ENCODE data around the gene FAM237A.

The FAM237A gene

GRCh38 chr2:206627632-206628031 lies 14.7 kb upstream of the FAM237A start:
- Histone ChIP-seq H3K4me1 (ENCODE audit: insufficient read depth, low read length) (no peaks in the 10 kb centered on the region), H3K36me3 (ENCODE audit: insufficient read depth, low read depth, low read length) (no peaks in the 10 kb centered on the region), H3K27me3 (ENCODE audit: insufficient read depth, low read length) (no peaks in the 10 kb centered on the region; the same call in 1 of the 2 replicates), H3K9me3 (ENCODE audit: insufficient read depth, low read depth, low read length) (no peaks in the 10 kb centered on the region), H3K9ac (ENCODE audit: low read depth, low read length) (no peak overlapping the region), H3K4me3 (ENCODE audit: low read length) (no peak overlapping the region), H3K27ac (ENCODE audit: low read length) (no peak overlapping the region)

GRCh38 chr2:206631340-206631739 lies 10.9 kb upstream of the FAM237A start:
- H3K9ac ChIP-seq (ENCODE audit: low read depth, low read length): no peak overlapping the region
- H3K27ac ChIP-seq (ENCODE audit: low read length): no peak overlapping the region
- H3K9me3 ChIP-seq (ENCODE audit: insufficient read depth, low read depth, low read length): no peaks in the 10 kb centered on the region
- H3K27me3 ChIP-seq (ENCODE audit: insufficient read depth, low read length): no peaks in the 10 kb centered on the region; the same call in 1 of the 2 replicates
- H3K36me3 ChIP-seq (ENCODE audit: insufficient read depth, low read depth, low read length): no peaks in the 10 kb centered on the region
- no peak overlapping the region for H3K4me3 ChIP-seq (ENCODE audit: low read length)
- no peaks in the 10 kb centered on the region; the same call in 1 of the 2 replicates for H3K4me1 ChIP-seq (ENCODE audit: insufficient read depth, low read length)

GRCh38 chr2:206635015-206635414 lies 7.3 kb upstream of the FAM237A start:
- no peaks in the 10 kb centered on the region for H3K36me3 ChIP-seq (ENCODE audit: insufficient read depth, low read depth, low read length)
- H3K9me3 ChIP-seq (ENCODE audit: insufficient read depth, low read depth, low read length): no peaks in the 10 kb centered on the region
- no peak overlapping the region for H3K4me3 ChIP-seq (ENCODE audit: low read length)
- no peaks in the 10 kb centered on the region; the same call in 1 of the 2 replicates for H3K4me1 ChIP-seq (ENCODE audit: insufficient read depth, low read length)
- H3K27ac ChIP-seq (ENCODE audit: low read length): no peak overlapping the region
- H3K27me3 ChIP-seq (ENCODE audit: insufficient read depth, low read length): peaks cover 22% of the 10 kb centered on the region
- H3K9ac ChIP-seq (ENCODE audit: low read depth, low read length): no peak overlapping the region

GRCh38 chr2:206639636-206640035 lies 2.7 kb upstream of the FAM237A start:
- H3K4me1 ChIP-seq (ENCODE audit: insufficient read depth, low read length): no peaks in the 10 kb centered on the region; the same call in none of the 2 replicates
- H3K27ac ChIP-seq (ENCODE audit: low read length): no peak overlapping the region
- no peak overlapping the region for H3K9ac ChIP-seq (ENCODE audit: low read depth, low read length)
- no peaks in the 10 kb centered on the region for H3K36me3 ChIP-seq (ENCODE audit: insufficient read depth, low read depth, low read length)
- no peaks in the 10 kb centered on the region for H3K9me3 ChIP-seq (ENCODE audit: insufficient read depth, low read depth, low read length)
- H3K27me3 ChIP-seq (ENCODE audit: insufficient read depth, low read length): peaks cover 66% of the 10 kb centered on the region
- no peak overlapping the region for H3K4me3 ChIP-seq (ENCODE audit: low read length)

- Histone ChIP-seq H3K4me3 (ENCODE audit: low read length) (peak overlapping the region; percentile 77; the same call in 1 of the 2 replicates), H3K27me3 (ENCODE audit: insufficient read depth, low read length) (peaks cover 72% of the 10 kb centered on the region), H3K36me3 (ENCODE audit: insufficient read depth, low read depth, low read length) (no peaks in the 10 kb centered on the region), H3K4me1 (ENCODE audit: insufficient read depth, low read length) (no peaks in the 10 kb centered on the region; the same call in 1 of the 2 replicates), H3K27ac (ENCODE audit: low read length) (no peak overlapping the region), H3K9ac (ENCODE audit: low read depth, low read length) (no peak overlapping the region), H3K9me3 (ENCODE audit: insufficient read depth, low read depth, low read length) (no peaks in the 10 kb centered on the region)
Measured at GRCh38 chr2:206641226-206641625, 1.1 kb upstream of the FAM237A start.

- H3K4me1 ChIP-seq (ENCODE audit: insufficient read depth, low read length): no peaks in the 10 kb centered on the region
- H3K27me3 ChIP-seq (ENCODE audit: insufficient read depth, low read length): peaks cover 21% of the 10 kb centered on the region
- H3K4me3 ChIP-seq (ENCODE audit: low read length): no peak overlapping the region
- no peaks in the 10 kb centered on the region for H3K36me3 ChIP-seq (ENCODE audit: insufficient read depth, low read depth, low read length)
- H3K27ac ChIP-seq (ENCODE audit: low read length): no peak overlapping the region
- no peaks in the 10 kb centered on the region for H3K9me3 ChIP-seq (ENCODE audit: insufficient read depth, low read depth, low read length)
- no peak overlapping the region for H3K9ac ChIP-seq (ENCODE audit: low read depth, low read length)
Measured at GRCh38 chr2:206647985-206648384, 5.7 kb downstream of the FAM237A start.

GRCh38 chr2:206657087-206657486 lies 14.8 kb downstream of the FAM237A start:
- H3K4me3 ChIP-seq (ENCODE audit: low read length): no peak overlapping the region
- H3K9me3 ChIP-seq (ENCODE audit: insufficient read depth, low read depth, low read length): no peaks in the 10 kb centered on the region
- H3K27ac ChIP-seq (ENCODE audit: low read length): no peak overlapping the region

GRCh38 chr2:206665251-206665650 lies 23.0 kb downstream of the FAM237A start:
- Histone ChIP-seq H3K9ac (ENCODE audit: low read depth, low read length) (no peak overlapping the region), H3K27me3 (ENCODE audit: insufficient read depth, low read length) (no peaks in the 10 kb centered on the region), H3K27ac (ENCODE audit: low read length) (no peak overlapping the region), H3K36me3 (ENCODE audit: insufficient read depth, low read depth, low read length) (no peaks in the 10 kb centered on the region), H3K9me3 (ENCODE audit: insufficient read depth, low read depth, low read length) (no peaks in the 10 kb centered on the region), H3K4me3 (ENCODE audit: low read length) (no peak overlapping the region), H3K4me1 (ENCODE audit: insufficient read depth, low read length) (no peaks in the 10 kb centered on the region)

More at GRCh38 chr2:206657087-206657486, 14.8 kb downstream of the FAM237A start:
- Histone ChIP-seq H3K27me3 (ENCODE audit: insufficient read depth, low read length) (no peaks in the 10 kb centered on the region), H3K4me1 (ENCODE audit: insufficient read depth, low read length) (no peaks in the 10 kb centered on the region), H3K36me3 (ENCODE audit: insufficient read depth, low read depth, low read length) (no peaks in the 10 kb centered on the region), H3K9ac (ENCODE audit: low read depth, low read length) (no peak overlapping the region)

- no peaks in the 10 kb centered on the region for H3K9me3 ChIP-seq (ENCODE audit: insufficient read depth, low read depth, low read length)
Measured at GRCh38 chr2:206670531-206671319, 28.4 kb downstream of the FAM237A start.

GRCh38 chr2:206683546-206683945 lies 41.3 kb downstream of the FAM237A start:
- no peaks in the 10 kb centered on the region for H3K4me1 ChIP-seq (ENCODE audit: insufficient read depth, low read length)
- H3K27ac ChIP-seq (ENCODE audit: low read length): no peak overlapping the region
- no peak overlapping the region for H3K9ac ChIP-seq (ENCODE audit: low read depth, low read length)
- no peaks in the 10 kb centered on the region for H3K36me3 ChIP-seq (ENCODE audit: insufficient read depth, low read depth, low read length)
- no peaks in the 10 kb centered on the region for H3K27me3 ChIP-seq (ENCODE audit: insufficient read depth, low read length)
- no peaks in the 10 kb centered on the region for H3K9me3 ChIP-seq (ENCODE audit: insufficient read depth, low read depth, low read length)
- H3K4me3 ChIP-seq (ENCODE audit: low read length): no peak overlapping the region

More at GRCh38 chr2:206670531-206671319, 28.4 kb downstream of the FAM237A start:
- Histone ChIP-seq H3K9ac (ENCODE audit: low read depth, low read length) (no peak overlapping the region), H3K36me3 (ENCODE audit: insufficient read depth, low read depth, low read length) (no peaks in the 10 kb centered on the region), H3K27ac (ENCODE audit: low read length) (no peak overlapping the region), H3K4me3 (ENCODE audit: low read length) (no peak overlapping the region), H3K4me1 (ENCODE audit: insufficient read depth, low read length) (no peaks in the 10 kb centered on the region), H3K27me3 (ENCODE audit: insufficient read depth, low read length) (no peaks in the 10 kb centered on the region)

- H3K27me3 ChIP-seq (ENCODE audit: insufficient read depth, low read length): no peaks in the 10 kb centered on the region
- no peak overlapping the region for H3K9ac ChIP-seq (ENCODE audit: low read depth, low read length)
- no peak overlapping the region for H3K4me3 ChIP-seq (ENCODE audit: low read length)
- no peaks in the 10 kb centered on the region for H3K4me1 ChIP-seq (ENCODE audit: insufficient read depth, low read length)
- H3K36me3 ChIP-seq (ENCODE audit: insufficient read depth, low read depth, low read length): no peaks in the 10 kb centered on the region
- H3K27ac ChIP-seq (ENCODE audit: low read length): no peak overlapping the region
- no peaks in the 10 kb centered on the region for H3K9me3 ChIP-seq (ENCODE audit: insufficient read depth, low read depth, low read length)
Measured at GRCh38 chr2:206688453-206688852, 46.2 kb downstream of the FAM237A start.

- H3K27ac ChIP-seq (ENCODE audit: low read length): no peak overlapping the region
- no peak overlapping the region for H3K4me3 ChIP-seq (ENCODE audit: low read length)
- H3K9me3 ChIP-seq (ENCODE audit: insufficient read depth, low read depth, low read length): no peaks in the 10 kb centered on the region
- H3K9ac ChIP-seq (ENCODE audit: low read depth, low read length): no peak overlapping the region
- no peaks in the 10 kb centered on the region for H3K27me3 ChIP-seq (ENCODE audit: insufficient read depth, low read length)
- no peaks in the 10 kb centered on the region for H3K36me3 ChIP-seq (ENCODE audit: insufficient read depth, low read depth, low read length)
- H3K4me1 ChIP-seq (ENCODE audit: insufficient read depth, low read length): no peaks in the 10 kb centered on the region
Measured at GRCh38 chr2:206688990-206689389, 46.7 kb downstream of the FAM237A start.
